Urothelium cell line (cell line): ENCODE results near the gene CPZ.

Experiments
- DNase-seq: peaks from one replicate; pipeline ENCODE4 v3.0.0; 2011; ENCODE audit warnings: low spot score, mixed read lengths
- FAIRE-seq: peaks from 2 replicates; lab custom pipeline; 2011; peaks lifted over from hg19 to GRCh38; lab: Jason Lieb, UNC

Gene CPZ

DNA sequence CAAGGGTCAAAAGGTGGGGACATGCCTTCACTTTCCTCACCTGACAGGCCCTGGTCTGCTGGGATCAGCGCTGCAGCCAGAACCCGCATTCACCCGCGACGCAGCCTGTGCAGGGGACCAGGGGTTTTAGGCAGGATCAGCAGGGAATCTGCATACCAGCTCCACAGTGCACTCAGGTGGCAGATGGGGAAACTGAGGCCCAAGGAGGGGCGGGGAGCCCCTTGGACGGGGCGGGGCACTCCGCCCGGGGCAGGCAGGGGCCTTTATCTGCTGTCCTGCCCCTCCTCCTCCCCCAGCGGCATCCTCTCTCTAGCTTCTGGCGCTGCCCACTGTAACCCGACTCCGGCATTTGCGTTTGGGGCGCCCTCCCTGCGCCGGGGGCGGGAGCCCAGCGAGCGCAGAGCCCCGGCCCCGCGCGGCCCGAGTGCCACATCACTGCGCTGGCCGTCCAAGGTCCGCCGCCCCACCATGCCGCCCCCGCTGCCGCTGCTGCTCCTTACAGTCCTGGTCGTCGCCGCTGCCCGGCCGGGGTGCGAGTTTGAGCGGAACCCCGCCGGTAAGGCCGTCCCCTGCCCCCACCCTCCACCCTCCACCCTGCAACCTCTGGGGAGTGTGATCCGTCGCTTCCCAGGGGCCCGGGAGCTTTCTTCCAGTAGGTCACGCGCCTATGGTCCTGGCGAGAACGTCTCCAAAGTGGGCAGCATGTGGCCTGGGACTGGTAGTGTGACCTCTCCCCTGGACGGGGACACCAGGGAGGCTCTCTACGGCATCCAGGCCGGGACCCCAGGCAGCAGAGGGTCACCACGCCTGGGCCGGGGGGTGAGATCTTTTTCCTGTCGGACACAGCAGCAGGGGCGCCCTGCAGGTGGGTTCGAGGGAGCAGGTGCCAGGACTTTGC, at the start of gene CPZ:
CPZ (plus strand) TSS at position 400 of the 898 bp plus-strand sequence; CDS start at position 469, 69 bp downstream.
- no peak for FAIRE-seq

GRCh38 chr4:8542776-8543525, 49.6 kb upstream of the CPZ start:
- DNase-seq (no peak), FAIRE-seq (no peak)

More for the DNA sequence above, at the start of gene CPZ:
- DNase-seq, result peak; percentile 27

GRCh38 chr4:8543623-8544022, 48.9 kb upstream of the CPZ start:
- FAIRE-seq (no peak), DNase-seq (no peak)

DNA sequence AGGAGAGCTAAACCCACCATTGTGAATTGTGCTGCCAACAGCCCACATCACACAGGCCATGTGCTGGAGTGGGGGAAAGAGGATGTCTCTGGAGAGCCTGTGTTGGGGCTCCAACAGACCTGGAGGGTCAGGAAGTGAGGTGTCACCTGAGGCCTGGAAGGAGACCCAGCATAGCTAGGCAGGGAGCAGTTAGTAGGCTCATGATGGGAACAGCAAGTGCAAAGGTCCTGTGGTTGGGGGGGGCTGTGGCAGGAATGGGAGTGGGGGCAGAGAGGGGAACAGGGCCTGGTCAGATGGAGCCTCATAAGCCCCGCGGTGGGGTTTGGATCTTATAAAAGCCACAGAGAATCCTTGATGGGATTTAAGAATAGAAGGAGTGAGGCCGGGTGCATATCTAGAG, 48.3 kb upstream of the CPZ start:
- DNase-seq (no peak), FAIRE-seq (no peak)

GRCh38 chr4:8544741-8545438, 47.7 kb upstream of the CPZ start:
- DNase-seq (peak; percentile 49), FAIRE-seq (no peak)

GRCh38 chr4:8545439-8545765, 47.2 kb upstream of the CPZ start:
- no peak for DNase-seq
- FAIRE-seq, result no peak

DNA sequence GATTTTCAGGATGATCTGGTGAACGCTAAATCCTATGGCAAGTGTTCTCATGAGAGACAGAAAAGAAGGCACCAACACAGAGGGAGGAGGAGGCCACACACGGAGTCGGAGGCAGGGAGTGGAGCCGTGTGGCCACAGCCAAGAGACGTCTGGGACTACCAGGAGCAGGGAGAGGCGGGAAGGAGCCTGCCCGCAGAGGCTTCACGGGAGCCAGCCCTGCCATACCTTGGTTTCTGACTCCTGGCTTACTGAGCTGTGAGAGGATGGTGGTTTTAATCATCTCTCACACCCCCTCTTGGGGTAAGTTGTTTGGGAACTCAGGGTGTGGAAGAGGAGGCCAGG, 45.8 kb upstream of the CPZ start:
- DNase-seq (no peak), FAIRE-seq (no peak)

- DNase-seq, result peak; percentile 40
- FAIRE-seq, result no peak
Observed at GRCh38 chr4:8547108-8547911, 45.3 kb upstream of the CPZ start.

GRCh38 chr4:8547912-8548730, 44.4 kb upstream of the CPZ start:
- no peak for DNase-seq
- FAIRE-seq, result no peak

DNA sequence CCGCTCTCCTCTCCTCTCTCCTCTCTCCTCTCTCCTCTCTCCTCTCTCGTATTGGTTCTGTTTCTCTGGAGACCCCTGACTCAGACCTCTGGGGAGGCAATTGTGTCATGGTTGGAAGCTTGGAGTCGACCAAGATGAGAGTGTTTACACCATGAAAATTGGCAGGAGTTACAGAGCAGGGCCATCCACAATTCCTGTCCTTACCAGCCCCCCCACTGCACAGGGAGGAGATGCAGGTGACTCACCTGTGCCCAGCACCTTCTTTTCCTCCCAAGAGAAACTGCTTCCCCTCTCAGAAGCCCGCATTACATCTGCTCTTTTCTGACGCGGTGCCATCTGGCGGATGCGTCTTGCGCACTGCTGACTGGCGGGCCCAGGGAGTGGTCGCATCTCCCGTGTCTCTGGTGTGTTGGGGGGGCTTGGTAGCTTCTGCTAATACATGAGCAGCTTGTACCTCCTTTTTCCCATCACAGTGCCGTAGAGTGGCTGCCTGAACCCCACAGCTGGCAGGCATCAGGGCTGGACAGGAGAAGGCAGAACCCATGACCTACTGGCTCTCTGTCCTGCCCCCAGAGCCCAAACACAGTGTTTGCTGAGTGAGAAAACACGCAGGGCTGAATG, 43.7 kb upstream of the CPZ start:
- FAIRE-seq (no peak), DNase-seq (no peak)

DNA sequence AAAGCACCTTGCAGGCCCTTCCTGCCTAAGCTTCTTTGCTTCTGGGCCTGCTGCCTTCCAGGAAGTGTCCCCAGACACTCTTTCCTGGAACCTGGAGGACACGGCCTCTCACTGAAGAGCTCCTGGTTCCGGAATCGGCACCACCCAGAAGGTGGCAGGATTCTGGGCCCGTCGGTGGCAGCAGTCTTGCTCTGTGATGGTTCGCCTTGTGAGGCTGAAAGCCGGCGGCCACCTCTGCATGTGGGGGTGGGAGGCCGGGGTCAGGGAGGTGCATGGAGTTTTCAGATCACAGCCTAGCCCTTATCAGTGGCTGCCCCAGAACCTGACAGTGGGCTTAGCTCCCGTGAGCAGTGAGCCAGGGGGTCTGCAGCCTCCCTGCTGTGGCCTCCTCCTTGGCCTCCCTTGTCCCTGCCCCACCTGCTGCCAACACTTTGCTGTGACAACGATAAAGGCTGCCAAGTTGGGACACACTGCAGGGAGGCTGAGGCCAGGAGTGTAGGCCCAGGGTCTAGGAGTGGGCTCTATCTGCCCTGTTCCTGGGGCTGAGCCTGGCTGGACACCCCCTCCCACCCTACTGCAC, 43.1 kb upstream of the CPZ start:
- FAIRE-seq (no peak), DNase-seq (no peak)

DNA sequence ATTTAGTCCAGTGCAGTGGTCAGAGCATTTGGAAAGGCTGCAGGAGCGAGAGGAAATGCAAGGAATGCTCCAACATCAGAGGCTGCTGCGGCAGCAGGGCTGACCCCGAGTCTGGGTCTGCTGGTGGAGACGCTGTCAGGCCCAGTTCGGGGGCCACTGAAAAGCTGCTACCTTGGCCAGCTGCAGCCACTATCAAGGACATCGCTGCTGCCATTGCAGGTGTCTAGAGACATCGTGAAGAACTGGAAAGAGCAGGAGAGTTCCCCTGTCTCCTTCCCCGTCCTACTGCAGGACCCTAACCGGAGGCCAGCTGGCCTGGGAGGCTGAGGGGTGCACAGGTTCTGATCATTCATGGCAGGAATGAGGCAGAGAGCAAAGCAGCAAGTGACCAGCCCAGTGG, 41.9 kb upstream of the CPZ start:
- FAIRE-seq, result no peak
- no peak for DNase-seq

DNA sequence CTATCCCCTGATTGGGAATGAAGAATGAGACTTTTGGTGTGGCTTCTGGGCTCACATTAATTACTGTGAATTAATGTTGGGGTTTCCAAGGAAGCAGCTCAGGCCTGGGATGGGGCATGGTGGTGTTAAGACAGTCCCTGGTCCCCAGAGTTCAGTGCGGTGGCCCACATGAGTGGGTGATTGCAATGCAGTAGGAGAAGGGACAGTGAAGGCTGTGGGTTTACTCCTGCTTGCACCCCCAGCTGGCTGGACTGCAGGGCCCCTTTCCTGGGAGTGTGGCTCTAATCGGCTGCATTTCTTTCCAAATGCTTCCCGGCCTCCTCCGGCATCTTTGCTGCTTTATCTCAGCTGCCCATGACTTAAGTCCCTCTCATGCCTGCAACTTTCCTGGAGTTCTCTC, 40.5 kb upstream of the CPZ start:
- no peak for FAIRE-seq

GRCh38 chr4:8552581-8553205, 39.9 kb upstream of the CPZ start:
- no peak for FAIRE-seq
- DNase-seq, result no peak

More for the DNA sequence above, 40.5 kb upstream of the CPZ start:
- no peak for DNase-seq

GRCh38 chr4:8553216-8553615, 39.3 kb upstream of the CPZ start:
- no peak for FAIRE-seq

GRCh38 chr4:8553991-8554405, 38.6 kb upstream of the CPZ start:
- DNase-seq, result no peak
- FAIRE-seq, result no peak

More at GRCh38 chr4:8553216-8553615, 39.3 kb upstream of the CPZ start:
- DNase-seq, result no peak

DNA sequence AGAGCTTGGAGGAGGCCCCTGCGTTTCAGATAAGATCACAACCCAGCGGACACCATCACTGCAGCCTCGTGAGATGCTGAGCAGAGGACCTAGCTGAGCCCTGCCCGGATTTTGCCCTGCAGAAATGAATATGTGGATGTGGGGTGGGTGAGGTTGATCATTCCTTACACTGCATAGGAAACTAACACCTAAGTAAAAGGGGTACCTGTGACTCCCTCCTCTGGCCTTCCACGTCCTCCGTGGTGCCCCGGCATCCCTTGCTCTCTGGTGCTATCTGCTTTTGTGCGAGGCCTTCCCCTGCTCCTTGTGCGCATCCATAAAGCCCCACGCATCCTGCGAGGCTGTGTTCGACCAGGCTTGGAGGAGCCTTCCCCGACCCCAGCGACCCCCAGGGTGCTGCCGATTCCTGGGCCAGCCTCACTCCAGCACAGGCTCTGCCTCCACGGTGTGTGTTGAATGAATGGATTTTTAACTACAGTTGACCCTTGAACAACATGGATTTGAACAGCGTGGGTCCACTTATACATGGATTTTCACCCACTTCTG, 37.9 kb upstream of the CPZ start:
- FAIRE-seq (no peak), DNase-seq (no peak)

DNA sequence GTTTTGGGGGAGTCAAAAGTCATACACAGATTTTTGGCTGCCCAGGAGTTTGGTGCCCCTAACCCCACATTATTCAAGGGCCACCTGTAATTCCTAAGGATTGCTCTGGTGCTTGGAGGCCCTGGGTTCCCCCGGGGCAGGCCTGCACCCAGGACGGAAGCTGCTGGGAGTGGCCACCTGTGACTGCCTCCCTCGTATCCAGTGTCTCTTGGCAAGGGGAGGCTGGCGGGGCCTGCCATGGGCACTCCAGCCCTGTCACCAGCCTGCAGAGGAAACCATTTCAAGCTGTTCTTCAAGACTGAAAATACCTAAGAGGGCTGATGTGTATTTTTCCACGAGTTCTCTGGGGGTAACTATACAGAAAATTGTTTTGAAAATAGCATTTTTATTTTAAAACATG, 36.8 kb upstream of the CPZ start:
- DNase-seq (no peak), FAIRE-seq (no peak)
